HepG2 (cell line): Measurements from ENCODE around the gene SMAD7. TPM values are rescaled to one million over a fixed set of nuclear protein-coding genes. Genes with fewer than 3 reads are reported as not detected.
A peak's percentile ranks its signal among the peaks of the same experiment; 100 is the strongest.

ENCODE experiments used
- ATAC-seq: fragments of 200-7000 bp; cut with Tn5 transposase; 3 replicates; pipeline ENCODE4 v1.9.1; 2020; ENCODE audit warnings: mild to moderate bottlenecking, moderate library complexity
- BruUV-seq: library from RNA; stranded (reverse); fragments of 400-500 nt; replicated peaks from 2 replicates; lab custom pipeline; 2021; lab: Mats Ljungman, UMichigan
- CTCF ChIA-PET: fragments of 300-600 bp; formaldehyde crosslinking; extraction: SDS; loops from one replicate; lab custom pipeline; 2021; ENCODE audit warnings: low total read pairs, inconsistent platforms, low intra/inter-chr PET ratio; lab: Yijun Ruan, JAX
- POLR2A ChIA-PET: fragments of 350-600 bp; sonication (Branson Sonifier 250); formaldehyde crosslinking; loops from one replicate; lab custom pipeline; 2020; ENCODE audit warnings: antibody characterized with exemption, inconsistent platforms; lab: Yijun Ruan, JAX
- DNase-seq: peaks from one replicate; pipeline ENCODE4 v3.0.0-alpha.2; 2015; ENCODE audit warnings: low spot score
- FAIRE-seq: peaks from 3 replicates; lab custom pipeline; 2011; peaks lifted over from hg19 to GRCh38; lab: Jason Lieb, UNC
- H2AFZ ChIP-seq: one replicate; pipeline ENCODE4 v1.6.1; 2011; ENCODE audit warnings: low read length, inconsistent platforms
- H3K27ac ChIP-seq: fragments of 300-600 bp; 3 replicates; pipeline ENCODE4 v1.8.0; 2011; ENCODE audit warnings: mixed run types, mild to moderate bottlenecking, mixed read lengths, low read length, inconsistent platforms; ENCODE audit not compliant: insufficient read depth; ENCODE audit errors: extremely low read length
- H3K27me3 ChIP-seq, 2 experiments: fragments of 200-600 bp in 1 of 2; 2 replicates in 1 of 2; 3 replicates in 1 of 2; pipeline versions ENCODE4 v1.6.0 to v1.8.0; 2011; ENCODE audit warnings: low read length in 2 of 2, mild to moderate bottlenecking in 2 of 2, moderate library complexity in 2 of 2, inconsistent platforms in 1 of 2; ENCODE audit not compliant: insufficient read depth in 2 of 2, control insufficient read depth in 1 of 2
- H3K36me3 ChIP-seq, 2 experiments: fragments of 200-600 bp in 1 of 2; replicated peaks in 1 of 2; 2 replicates in 1 of 2; 3 replicates in 1 of 2; pipeline versions ENCODE4 v1.5.1 to v1.8.0; 2011; ENCODE audit warnings: low read length in 2 of 2, inconsistent platforms in 1 of 2; ENCODE audit not compliant: insufficient read depth in 2 of 2, control insufficient read depth in 1 of 2
- H3K4me1 ChIP-seq: 2 replicates; pipeline ENCODE4 v1.5.1; 2012; ENCODE audit warnings: low read length, inconsistent platforms; ENCODE audit not compliant: insufficient read depth
- H3K4me2 ChIP-seq: 2 replicates; pipeline ENCODE4 v1.6.0; 2011; ENCODE audit warnings: low read depth, low read length, inconsistent platforms
- H3K4me3 ChIP-seq, 3 experiments: fragments of 200-600 bp in 1 of 3; sonication (generic), shearing (Covaris generic) in 1 of 3; replicated peaks in 1 of 3; 2 replicates each; pipeline ENCODE4 v1.5.1; 2011 to 2016; ENCODE audit warnings: low read length in 3 of 3, inconsistent platforms in 2 of 3, low read depth in 2 of 3, mild to moderate bottlenecking in 2 of 3, control low read depth in 1 of 3, mixed read lengths in 1 of 3; ENCODE audit not compliant: insufficient read depth in 1 of 3
- H3K79me2 ChIP-seq: one replicate; pipeline ENCODE4 v1.6.1; 2011; ENCODE audit warnings: low read length, inconsistent platforms; ENCODE audit not compliant: insufficient read depth
- H3K9ac ChIP-seq: 2 replicates; pipeline ENCODE4 v1.6.0; 2011; ENCODE audit warnings: mild to moderate bottlenecking, low read depth, low read length, inconsistent platforms; ENCODE audit not compliant: insufficient read depth
- H3K9me3 ChIP-seq: 2 replicates; pipeline ENCODE4 v1.5.1; 2012; ENCODE audit warnings: mild to moderate bottlenecking, low read length
- H4K20me1 ChIP-seq: 2 replicates; pipeline ENCODE4 v1.6.0; 2011; ENCODE audit warnings: inconsistent platforms, mild to moderate bottlenecking, low read length, moderate library complexity; ENCODE audit not compliant: insufficient read depth
- ARID3A ChIP-seq: IDR thresholded peaks from 2 replicates; pipeline ENCODE4 v1.6.1; 2012; ENCODE audit warnings: low read depth, low read length, improper control_type of control experiment
- ETV5 ChIP-seq: IDR thresholded peaks from 2 replicates; pipeline ENCODE4 v1.6.1; 2018; ENCODE audit warnings: missing biosample characterization, missing genetic modification reagents, inconsistent platforms, borderline replicate concordance
- KAT7 ChIP-seq: IDR thresholded peaks from 2 replicates; pipeline ENCODE4 v1.6.1; 2018; ENCODE audit warnings: borderline replicate concordance, missing compliant biosample characterization
- SAP130 ChIP-seq: IDR thresholded peaks from 2 replicates; pipeline ENCODE4 v1.6.1; 2016; ENCODE audit warnings: low read depth
- TCF7L2 ChIP-seq: IDR thresholded peaks from 2 replicates; pipeline ENCODE4 v1.6.1; 2011; ENCODE audit warnings: mild to moderate bottlenecking, low read depth, low read length, moderate library complexity
- ZBTB39 ChIP-seq: sonication (generic); formaldehyde crosslinking; IDR thresholded peaks from 2 replicates; pipeline ENCODE4 v1.5.0; 2020; ENCODE audit warnings: missing genetic modification reagents
- ZBTB46 ChIP-seq: sonication (generic); formaldehyde crosslinking; IDR thresholded peaks from 2 replicates; pipeline ENCODE4 v1.4.0; 2020; ENCODE audit warnings: mild to moderate bottlenecking, missing genetic modification reagents, borderline replicate concordance
- ZNF704 ChIP-seq: sonication (generic); formaldehyde crosslinking; IDR thresholded peaks from 2 replicates; pipeline ENCODE4 v1.8.1; 2023; ENCODE audit warnings: mild to moderate bottlenecking, inconsistent platforms, moderate library complexity, missing genetic modification reagents, borderline replicate concordance
- WGBS: methylation state at CpG from one replicate; pipeline ENCODE4 v1.1.6; 2017; ENCODE audit warnings: low lambda C conversion rate; 5-methylcytosine and 5-hydroxymethylcytosine counted together
- in situ Hi-C: cut with HindIII; loops from 2 replicates; pipeline ENCODE4 v1.10.0; 2017; ENCODE audit warnings: low pct_unique_long_range_greater_than_20kb; ENCODE audit not compliant: extremely low pct_ligation_motif_present
- intact Hi-C: fragments of 100-400 bp; cut with micrococcal nuclease; formaldehyde crosslinking; loops from one replicate; pipeline ENCODE4 v1.10.0; 2022; ENCODE audit not compliant: unreplicated experiment
- polyA plus RNA-seq, 8 experiments: library from polyadenylated mRNA; depleted of rRNA in 3 of 8; stranded (reverse) in 7 of 8; unstranded in 1 of 8; fragments of >200 nt; fragmentation: Illumina TruSeq in 4 of 8; extraction: Trizol in 4 of 8; gene quantifications; 2 replicates each; pipeline versions ENCODE4 v1.2.1 to v1.2.3, GENCODE V29; 2011 to 2016; ENCODE audit warnings: low read depth in 4 of 8, missing spikeins in 1 of 8, mixed read lengths in 1 of 8; ENCODE audit not compliant: insufficient read depth in 1 of 8
- total RNA-seq, 5 experiments: library from RNA; depleted of rRNA; stranded (reverse); fragments of >200 nt; fragmentation: Illumina TruSeq; extraction: Trizol; gene quantifications; 2 replicates each; pipeline ENCODE4 v1.2.3, GENCODE V29; 2016; ENCODE audit warnings: low read depth in 1 of 5

Gene SMAD7
- total and polyA plus RNA-seq, 2 of the 13 experiments (the other 11 are each of a cell fraction or from before 2014, with no cell fraction given), result 17.4 to 24.7 TPM

- TF ChIP-seq ZNF704 (CRISPR knock-in tag) (no peak), ETV5 (CRISPR knock-in tag) (peak; percentile 46; the same call in 1 of the 2 replicates), ZBTB46 (CRISPR knock-in tag) (no peak; the same call in 1 of the 2 replicates)
These were observed 2.4 kb downstream of the SMAD7 start (continued) for GRCh38 chr18:48948112-48949049.

GRCh38 chr18:48947560-48947959, 3.2 kb downstream of the SMAD7 start:
- POLR2A ChIA-PET, result interaction anchor here (0.9 to 6.3 kb wide), 6 partner anchors 17 to 167 kb away, joined by 3 to 79 read pairs (median 9); no protein-coding TSS in a partner anchor
- H3K27me3 ChIP-seq, result no peaks in the 10 kb centered on the region; a peak in 1 of 5 replicates
- H4K20me1 ChIP-seq, result peaks cover 39% of the 10 kb centered on the region
- peak overlapping the region; percentile 91 to 100 (median 97) for H3K4me3 ChIP-seq
- intact Hi-C loops (loop anchor here (5.0 to 10.0 kb wide), 2 partner anchors 165 to 287 kb away; no protein-coding TSS in a partner anchor), in situ Hi-C loops (loop anchor here (5.0 kb wide), 1 partner anchor 50 kb away; no protein-coding TSS in a partner anchor)
- H3K4me2 ChIP-seq, result peak overlapping the region; percentile 99
- 0% methylated on average over 2 of the region's 3 CpGs for WGBS
- no peak for ATAC-seq
- H3K9me3 ChIP-seq, result no peaks in the 10 kb centered on the region
- H2AFZ ChIP-seq, result no peak overlapping the region
- peaks cover 50% of the 10 kb centered on the region for H3K4me1 ChIP-seq
- no peak for FAIRE-seq
- H3K79me2 ChIP-seq, result peaks cover 83% of the 10 kb centered on the region
- BruUV-seq, result no TSS peak
- 0 out of 2 replicates have a peak, but pooled peaks have one; percentile 37 for TF ChIP-seq ZBTB39
- peak; percentile 22; the same call in 1 of the 2 replicates for TF ChIP-seq KAT7 (CRISPR knock-in tag)
- no peak for TF ChIP-seq ARID3A
- TF ChIP-seq SAP130 (CRISPR knock-in tag), result 0 out of 2 replicates have a peak, but pooled peaks have one; percentile 20
- TF ChIP-seq TCF7L2, result no peak
- TF ChIP-seq, all 625 proteins: peak for 3
- Histone ChIP-seq H3K9ac (peak overlapping the region; percentile 87), H3K27ac (peak overlapping the region; percentile 89), H3K36me3 (no peaks in the 10 kb centered on the region; a peak in 2 of 5 replicates)
- no peak for DNase-seq
- CTCF ChIA-PET, result no interaction called here
